Kidney tubule cell (primary cell): ENCODE measurements around the gene DAB1.

Experiments
- DNase-seq: peaks from one replicate; pipeline ENCODE4 v3.0.0-alpha.2; 2018; ENCODE audit warnings: low spot score

The DAB1 gene

GRCh38 chr1:57411262-57411661 is 12.6 kb downstream of the DAB1 start:
- peak; percentile 95 for DNase-seq

DNA sequence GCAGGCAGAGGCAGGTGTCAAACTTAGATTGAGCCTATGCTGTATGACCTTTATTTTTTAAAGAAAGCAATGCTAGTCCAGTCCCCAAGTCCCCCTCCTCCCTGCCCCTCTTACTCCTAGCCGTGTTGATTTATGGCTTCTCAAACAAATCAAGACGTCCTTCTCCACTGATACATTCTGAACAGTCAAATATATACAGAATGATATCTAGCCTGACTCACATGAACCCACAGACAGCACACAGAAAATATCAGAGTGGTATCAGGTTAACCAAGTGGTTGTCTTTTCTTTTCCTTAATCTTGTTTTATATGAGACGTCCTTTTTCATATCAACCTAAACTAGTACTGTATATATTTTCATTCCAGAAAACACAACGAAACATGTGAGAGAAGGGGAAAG is 13.4 kb downstream of the DAB1 start:
- no peak for DNase-seq

GRCh38 chr1:57407928-57408327 is 15.9 kb downstream of the DAB1 start:
- no peak for DNase-seq

GRCh38 chr1:57406428-57406970 is 17.4 kb downstream of the DAB1 start:
- DNase-seq, result no peak

DNA sequence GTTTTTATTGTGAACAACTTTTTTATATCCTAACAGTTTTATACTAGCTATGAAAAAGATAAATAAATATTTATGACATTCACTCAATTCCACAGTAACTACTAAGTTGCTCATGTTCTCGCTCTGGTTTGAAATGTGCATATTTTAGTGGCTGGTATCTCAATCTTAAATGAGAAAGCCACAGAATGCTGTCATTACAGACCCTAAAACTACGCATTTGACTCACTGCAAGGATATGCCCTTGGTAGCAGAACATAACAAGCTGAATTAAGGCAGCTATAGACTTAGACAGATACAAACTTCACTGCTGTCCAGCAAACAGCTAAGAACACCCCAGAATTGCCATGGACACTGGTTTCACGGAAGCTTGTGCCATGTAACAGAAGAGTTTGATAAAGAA is 19.0 kb downstream of the DAB1 start:
- no peak for DNase-seq

DNA sequence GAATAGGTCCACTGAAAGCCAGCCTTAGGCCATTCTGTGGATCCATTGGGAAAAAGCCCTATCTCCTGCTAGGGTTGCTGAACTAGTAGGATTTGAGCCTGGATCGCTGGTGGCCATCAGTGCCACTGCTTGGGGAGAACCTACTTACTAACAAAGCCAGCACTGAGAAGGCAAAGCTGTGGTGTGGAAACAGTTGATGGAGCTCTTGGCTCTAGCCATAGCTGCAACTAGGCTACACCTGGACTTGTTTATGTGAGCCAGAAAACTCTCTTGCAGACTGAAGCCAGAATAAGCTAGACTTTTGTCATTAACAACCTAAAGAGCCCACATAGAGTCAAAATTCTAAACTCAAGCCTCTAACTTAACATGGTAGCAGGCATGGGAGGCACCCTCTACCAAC is 20.7 kb downstream of the DAB1 start:
- DNase-seq, result no peak

- DNase-seq, result no peak
Measured at GRCh38 chr1:57401671-57402070, 22.2 kb downstream of the DAB1 start.

- no peak for DNase-seq
Measured at GRCh38 chr1:57400048-57400447, 23.8 kb downstream of the DAB1 start.

- DNase-seq, result no peak
Measured at GRCh38 chr1:57393058-57393584, 30.7 kb downstream of the DAB1 start.

GRCh38 chr1:57385336-57385735 is 38.5 kb downstream of the DAB1 start:
- DNase-seq, result no peak

DNA sequence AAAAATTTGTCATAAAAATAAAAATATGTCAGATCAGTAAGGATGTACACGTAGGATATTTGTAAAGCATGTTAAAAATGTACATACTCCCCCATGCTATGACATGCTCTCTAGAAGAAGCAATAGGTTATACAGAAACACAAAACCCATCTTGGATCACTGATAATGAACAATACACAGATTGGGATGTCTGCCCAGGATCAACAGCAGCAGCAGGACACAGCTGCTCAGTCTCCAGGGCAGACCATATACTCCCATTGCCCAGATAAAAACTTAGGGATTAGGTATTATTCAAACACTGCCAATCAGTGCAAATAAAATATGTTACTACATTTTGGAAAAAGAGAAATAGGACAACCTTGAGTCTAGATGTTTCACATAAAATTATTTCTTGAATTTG is 39.0 kb downstream of the DAB1 start:
- DNase-seq, result no peak

DNA sequence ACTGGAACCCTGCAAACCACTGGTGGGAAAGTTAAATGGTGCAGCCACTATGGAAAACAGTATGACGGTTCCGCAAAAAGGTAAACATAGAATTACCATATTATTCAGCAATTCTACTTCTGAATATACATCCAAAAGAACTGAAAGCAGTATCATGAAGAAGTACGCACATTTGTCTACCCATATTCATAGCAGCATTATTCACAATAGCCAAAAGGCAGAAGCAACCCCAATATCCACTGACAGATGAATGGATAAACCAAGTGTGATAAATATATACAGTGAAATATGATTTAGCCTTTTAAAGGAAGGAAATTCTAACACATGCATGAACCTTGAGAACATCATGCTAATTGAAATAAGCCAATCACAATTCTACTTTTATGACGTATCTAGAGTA is 39.6 kb downstream of the DAB1 start:
- no peak for DNase-seq

DNA sequence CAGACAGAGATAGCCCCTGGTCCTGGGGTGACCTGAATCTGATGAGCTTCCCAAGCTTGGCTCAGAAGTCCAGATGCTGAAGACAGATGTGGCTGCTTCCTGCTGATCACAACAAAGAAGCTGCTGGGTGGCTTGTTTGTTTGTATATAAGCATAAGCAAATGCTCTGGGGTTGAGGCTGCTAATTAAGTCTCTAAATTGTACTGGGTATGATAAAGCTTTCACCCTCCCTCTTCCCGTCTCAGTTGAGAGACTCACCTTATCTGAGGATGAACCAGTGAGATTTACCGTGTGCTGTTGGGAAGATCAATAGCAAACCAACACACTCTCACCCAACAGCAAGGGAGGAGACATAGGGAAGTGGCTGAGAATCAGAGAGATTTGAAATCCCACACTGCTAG is 42.0 kb downstream of the DAB1 start:
- no peak for DNase-seq

DNA sequence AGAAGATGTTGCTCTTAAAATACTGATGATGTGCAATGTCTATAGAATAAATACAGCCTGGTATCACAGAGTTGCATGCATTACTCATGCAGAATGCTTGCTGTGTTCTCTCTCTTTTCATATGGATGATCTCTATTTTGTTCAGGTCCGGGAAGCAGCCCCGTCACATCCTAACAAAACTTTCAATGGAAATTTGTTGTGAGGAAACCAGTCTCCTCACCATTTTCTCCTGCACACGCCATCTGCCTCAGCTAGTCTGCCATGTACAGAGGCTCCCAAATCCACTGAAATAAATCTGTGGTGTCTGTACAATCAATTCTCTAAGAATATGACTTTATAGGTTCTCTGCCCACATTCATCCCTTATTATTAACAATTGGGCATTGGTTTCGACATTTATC is 42.4 kb downstream of the DAB1 start:
- DNase-seq, result no peak

- no peak for DNase-seq
Measured at GRCh38 chr1:57380923-57381322, 42.9 kb downstream of the DAB1 start.

GRCh38 chr1:57378534-57378933 is 45.3 kb downstream of the DAB1 start:
- no peak for DNase-seq

- DNase-seq, result no peak
Measured at GRCh38 chr1:57377339-57378139, 46.3 kb downstream of the DAB1 start.

DNA sequence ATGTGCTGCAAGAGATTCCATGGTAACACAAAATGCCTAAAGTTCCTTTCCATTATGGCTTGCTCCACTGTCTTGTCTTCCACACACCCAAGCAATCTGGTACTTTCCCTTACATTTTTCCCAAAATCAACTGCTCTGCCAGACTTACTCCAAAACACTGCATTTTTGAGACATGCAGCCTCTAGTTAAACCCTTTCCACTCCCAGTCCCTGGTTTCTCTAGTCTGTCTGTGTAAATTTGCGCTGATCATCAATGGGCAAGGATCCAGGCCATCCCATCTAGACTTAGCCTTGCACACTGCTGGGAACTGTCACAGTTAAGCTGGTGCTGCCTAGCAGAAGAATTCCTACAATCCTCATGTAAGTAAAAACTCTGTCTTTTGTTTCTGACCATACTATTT is 47.8 kb downstream of the DAB1 start:
- no peak for DNase-seq

DNA sequence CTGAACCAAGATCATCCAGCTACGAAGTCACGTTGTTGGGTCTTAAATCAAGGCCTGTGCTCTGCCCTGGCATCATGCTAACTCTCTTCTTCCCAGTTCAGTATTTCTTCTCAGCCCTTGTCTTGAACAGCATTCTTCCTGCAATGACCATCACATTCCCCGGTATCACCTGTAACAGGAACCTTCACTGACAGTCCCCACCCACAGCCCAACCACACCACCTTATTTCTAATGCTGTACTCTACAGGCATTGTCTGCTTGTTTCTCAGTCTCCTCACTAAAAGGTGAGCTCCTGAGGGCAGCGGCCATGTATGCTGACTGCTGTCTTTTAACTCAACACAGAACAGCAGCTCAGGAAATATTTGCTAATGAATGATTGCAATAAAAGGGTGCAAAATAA is 54.0 kb downstream of the DAB1 start:
- DNase-seq, result no peak

GRCh38 chr1:57367945-57368344 is 55.9 kb downstream of the DAB1 start:
- DNase-seq, result no peak

- DNase-seq, result no peak
Measured at GRCh38 chr1:57363643-57364042, 60.2 kb downstream of the DAB1 start.

GRCh38 chr1:57363165-57363564 is 60.7 kb downstream of the DAB1 start:
- DNase-seq, result no peak

DNA sequence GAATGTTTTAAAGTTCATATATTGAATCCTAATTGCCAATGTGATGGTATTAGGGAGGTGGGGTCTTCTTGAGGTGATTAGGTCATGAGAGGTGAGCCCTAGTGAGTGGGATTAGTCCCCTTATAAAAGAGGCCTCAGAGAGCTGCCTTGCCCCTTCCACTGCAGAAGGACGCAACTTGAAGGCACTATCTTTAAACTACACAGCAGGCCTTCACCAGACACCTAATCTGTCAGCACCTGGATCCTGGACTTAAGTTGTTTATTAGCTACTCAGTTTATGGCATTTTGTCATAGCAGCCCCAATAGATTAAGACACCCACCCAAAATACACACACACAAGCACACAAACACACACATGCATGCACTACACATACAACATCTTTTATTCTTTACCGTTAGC is 61.4 kb downstream of the DAB1 start:
- no peak for DNase-seq

GRCh38 chr1:57361516-57361915 is 62.3 kb downstream of the DAB1 start:
- DNase-seq, result no peak
